Stimulated activated CD8-positive, alpha-beta memory T cell treated with anti-CD3 and anti-CD28 coated beads, Interleukin-4, amount 100 ng/mL, for 48 hours (primary cell): ENCODE data around the gene STXBP2.

Experiments used
- DNase-seq: peaks from one replicate; pipeline ENCODE4 v3.0.0-alpha.2; 2020

STXBP2 gene

GRCh38 chr19:7636691-7637373, at the start of gene STXBP2:
STXBP2 (plus strand) TSS chr19:7637110; CDS start chr19:7637150, 40 bp downstream.
- peak; percentile 93 for DNase-seq

- no peak for DNase-seq
These were observed 47.1 kb upstream of the STXBP2 start for GRCh38 chr19:7589822-7590221.

- DNase-seq = no peak
These were observed 46.7 kb upstream of the STXBP2 start for GRCh38 chr19:7590256-7590655.

GRCh38 chr19:7595466-7596133, 41.3 kb upstream of the STXBP2 start, which contains the start of gene CAMSAP3:
CAMSAP3 (plus strand) TSS chr19:7595863; CDS start chr19:7596003, 140 bp downstream.
- peak; percentile 66 for DNase-seq

- DNase-seq = no peak
These were observed 40.5 kb upstream of the STXBP2 start for GRCh38 chr19:7596211-7596937.

- DNase-seq = no peak
These were observed 39.2 kb upstream of the STXBP2 start for GRCh38 chr19:7597689-7598088.

GRCh38 chr19:7598180-7598579, 38.7 kb upstream of the STXBP2 start:
- DNase-seq = no peak

GRCh38 chr19:7600721-7601120, 36.2 kb upstream of the STXBP2 start:
- no peak for DNase-seq

GRCh38 chr19:7602240-7602934, 34.5 kb upstream of the STXBP2 start:
- no peak for DNase-seq

GRCh38 chr19:7602935-7603497, 33.9 kb upstream of the STXBP2 start:
- DNase-seq = no peak

GRCh38 chr19:7603919-7604318, 33.0 kb upstream of the STXBP2 start:
- no peak for DNase-seq

GRCh38 chr19:7605490-7606222, 31.3 kb upstream of the STXBP2 start:
- peak; percentile 68 for DNase-seq

- no peak for DNase-seq
These were observed 30.6 kb upstream of the STXBP2 start for GRCh38 chr19:7606289-7606688.

- DNase-seq = no peak
These were observed 29.6 kb upstream of the STXBP2 start for GRCh38 chr19:7607212-7607873.

GRCh38 chr19:7607874-7608560, 28.9 kb upstream of the STXBP2 start:
- DNase-seq = no peak

GRCh38 chr19:7610491-7611240, 26.2 kb upstream of the STXBP2 start:
- DNase-seq = no peak

- DNase-seq = no peak
These were observed 25.2 kb upstream of the STXBP2 start for GRCh38 chr19:7611541-7612279.

GRCh38 chr19:7612282-7613274, 24.3 kb upstream of the STXBP2 start:
- no peak for DNase-seq
